ENCODE results near the gene SRC. TPM values are rescaled to one million over a fixed set of nuclear protein-coding genes. Genes with fewer than 3 reads are reported as not detected.

The SRC gene
- total and polyA plus RNA-seq, 8 donors = 37.4 to 93.0 (median 71.5) TPM

DNA sequence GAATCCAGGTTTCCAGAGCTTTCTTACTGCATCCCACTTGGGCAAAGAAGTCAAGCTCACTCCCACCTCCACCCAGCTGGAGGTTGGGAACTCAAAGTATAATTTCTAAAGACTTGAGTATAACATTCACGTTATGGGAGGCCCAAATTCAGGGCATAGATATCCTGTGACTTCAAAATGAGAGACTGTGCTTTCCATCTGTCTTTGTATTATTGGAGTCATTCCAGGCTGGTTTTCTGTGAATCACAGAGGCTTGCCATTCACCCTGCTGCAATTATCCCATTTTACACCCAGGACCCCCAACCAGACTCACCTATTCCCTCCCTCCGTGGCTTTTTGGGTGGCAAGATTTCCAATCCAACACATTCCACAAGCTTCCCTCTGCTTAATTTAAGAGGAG lies 19.3 kb upstream of the SRC start:
- Histone ChIP-seq H3K27ac (no peak overlapping the region), H3K27me3 (no peaks in the 10 kb centered on the region), H3K36me3 (no peaks in the 10 kb centered on the region), H3K4me1 (no peaks in the 10 kb centered on the region), H3K4me3 (no peak overlapping the region), H3K9me3 (no peaks in the 10 kb centered on the region)
- ATAC-seq = no peak
- intact Hi-C loops (cut with DNase I) = no loop called here
- DNase-seq = no peak
- TF ChIP-seq, protein P1, sequence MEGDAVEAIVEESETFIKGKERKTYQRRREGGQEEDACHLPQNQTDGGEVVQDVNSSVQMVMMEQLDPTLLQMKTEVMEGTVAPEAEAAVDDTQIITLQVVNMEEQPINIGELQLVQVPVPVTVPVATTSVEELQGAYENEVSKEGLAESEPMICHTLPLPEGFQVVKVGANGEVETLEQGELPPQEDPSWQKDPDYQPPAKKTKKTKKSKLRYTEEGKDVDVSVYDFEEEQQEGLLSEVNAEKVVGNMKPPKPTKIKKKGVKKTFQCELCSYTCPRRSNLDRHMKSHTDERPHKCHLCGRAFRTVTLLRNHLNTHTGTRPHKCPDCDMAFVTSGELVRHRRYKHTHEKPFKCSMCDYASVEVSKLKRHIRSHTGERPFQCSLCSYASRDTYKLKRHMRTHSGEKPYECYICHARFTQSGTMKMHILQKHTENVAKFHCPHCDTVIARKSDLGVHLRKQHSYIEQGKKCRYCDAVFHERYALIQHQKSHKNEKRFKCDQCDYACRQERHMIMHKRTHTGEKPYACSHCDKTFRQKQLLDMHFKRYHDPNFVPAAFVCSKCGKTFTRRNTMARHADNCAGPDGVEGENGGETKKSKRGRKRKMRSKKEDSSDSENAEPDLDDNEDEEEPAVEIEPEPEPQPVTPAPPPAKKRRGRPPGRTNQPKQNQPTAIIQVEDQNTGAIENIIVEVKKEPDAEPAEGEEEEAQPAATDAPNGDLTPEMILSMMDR (IDR thresholded peaks at IDR 0.05) = no peak

DNA sequence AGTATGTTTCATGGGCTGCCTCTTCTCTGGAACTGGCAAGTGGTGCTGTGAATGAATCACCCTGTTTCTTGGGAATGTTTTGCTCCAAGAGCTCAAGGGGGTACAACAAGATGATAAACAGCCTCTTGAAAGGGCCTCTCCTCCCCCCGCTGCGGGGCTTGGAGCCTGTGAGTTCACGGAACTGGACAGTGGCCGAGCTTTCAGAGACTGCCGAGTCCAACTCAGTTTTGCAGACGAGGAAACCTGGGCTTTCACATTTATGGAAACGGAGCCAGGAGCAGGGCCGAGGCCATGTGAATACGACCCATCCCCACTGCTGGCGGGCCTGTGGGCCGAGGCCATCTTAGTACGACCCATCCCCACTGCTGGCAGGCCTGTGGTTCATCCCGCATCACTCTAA lies 18.2 kb upstream of the SRC start:
- intact Hi-C loops (cut with DNase I) = no loop called here
- TF ChIP-seq, protein P1 (IDR thresholded peaks at IDR 0.05) = no peak

DNA sequence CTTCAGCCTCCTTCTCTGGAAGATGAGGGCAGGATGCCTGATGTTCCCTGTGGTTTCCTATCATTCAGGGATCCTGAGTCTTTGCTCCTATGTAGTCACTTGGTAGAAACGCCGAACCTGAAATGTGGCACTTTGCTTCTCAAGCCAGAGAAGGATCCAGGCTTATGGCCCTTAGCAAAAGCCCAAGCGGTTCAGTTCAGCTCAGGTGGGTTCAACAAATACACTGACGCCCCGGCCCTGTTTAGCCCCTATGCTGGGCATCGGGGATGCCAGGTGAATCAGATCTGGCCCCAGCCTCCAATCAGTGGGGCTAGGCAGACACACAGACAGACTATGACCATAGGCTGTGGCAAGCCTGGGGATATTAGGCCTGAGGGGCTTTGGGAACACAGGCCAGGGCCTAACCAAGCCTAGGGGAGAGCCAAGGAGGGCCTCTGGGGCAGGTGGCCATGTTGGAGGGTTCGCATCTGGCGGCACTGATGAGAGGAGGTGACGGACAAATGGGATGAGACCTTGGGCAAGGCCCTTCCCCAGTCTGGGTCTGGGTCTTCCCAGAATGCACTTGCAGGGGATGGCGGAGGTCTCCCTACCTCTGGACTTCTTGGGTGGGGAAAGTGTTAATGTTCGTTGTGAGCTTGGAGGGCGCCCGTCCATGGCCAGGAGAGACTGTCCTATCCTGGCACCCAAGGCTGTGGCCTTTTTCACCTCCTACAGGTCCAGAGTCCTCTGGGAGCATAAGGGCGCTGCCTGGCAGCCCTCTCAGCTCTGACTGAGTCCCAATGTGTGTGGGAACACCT lies 17.6 kb upstream of the SRC start:
- intact Hi-C loops (cut with DNase I) = no loop called here
- ATAC-seq (no peak), DNase-seq (peak in 1 of 4 donors; percentile 34)
- H3K4me1 ChIP-seq = no peaks in the 10 kb centered on the region
- H3K9me3 ChIP-seq = no peaks in the 10 kb centered on the region
- H3K27me3 ChIP-seq = no peaks in the 10 kb centered on the region
- H3K27ac ChIP-seq = peak overlapping the region in 1 of 2 donors; percentile 26
- no peak overlapping the region for H3K4me3 ChIP-seq
- TF ChIP-seq, protein P1 (IDR thresholded peaks at IDR 0.05) = no peak
- no peaks in the 10 kb centered on the region for H3K36me3 ChIP-seq

More for the DNA sequence above, 18.2 kb upstream of the SRC start:
- Histone ChIP-seq H3K4me1 (no peaks in the 10 kb centered on the region), H3K4me3 (no peak overlapping the region), H3K27me3 (no peaks in the 10 kb centered on the region), H3K27ac (peak overlapping the region in 1 of 2 donors; percentile 26), H3K36me3 (no peaks in the 10 kb centered on the region), H3K9me3 (no peaks in the 10 kb centered on the region)
- DNase-seq (peak in 2 of 4 donors; percentile 68 to 71), ATAC-seq (peak; percentile 51)

DNA sequence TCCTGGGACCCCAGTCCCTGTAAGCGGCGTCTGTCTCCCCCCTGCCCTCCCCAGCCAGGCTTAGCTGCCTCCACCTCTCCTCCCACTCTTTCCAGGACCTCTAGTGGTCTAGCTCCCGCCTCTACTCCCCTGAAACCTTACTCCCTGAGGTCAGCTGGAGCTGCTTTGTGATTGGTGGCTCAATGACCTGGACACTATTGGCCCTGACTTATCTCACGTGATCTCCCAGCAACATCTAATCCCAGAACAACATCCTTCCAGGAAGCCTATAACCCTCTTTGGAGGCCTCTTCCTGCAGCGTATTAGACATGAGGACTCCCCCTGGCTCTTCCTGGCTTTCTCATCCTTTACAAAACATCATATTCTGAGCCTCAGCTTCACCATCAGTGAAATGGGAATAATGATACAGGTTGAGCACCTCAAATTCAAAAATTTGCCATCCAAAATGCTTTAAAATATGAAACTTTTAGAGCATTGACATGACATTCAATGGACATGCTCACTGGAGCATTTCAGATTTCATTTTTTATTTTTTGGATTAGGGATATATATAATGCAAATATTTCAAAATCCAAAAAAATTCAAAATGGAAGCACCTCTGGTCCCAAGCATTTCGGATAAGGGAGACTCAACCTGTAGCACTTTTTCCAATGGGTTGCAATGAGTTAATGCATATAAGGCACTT lies 16.3 kb upstream of the SRC start:
- Histone ChIP-seq H3K27me3 (no peaks in the 10 kb centered on the region), H3K4me3 (no peak overlapping the region), H3K36me3 (no peaks in the 10 kb centered on the region), H3K27ac (no peak overlapping the region), H3K4me1 (no peaks in the 10 kb centered on the region), H3K9me3 (no peaks in the 10 kb centered on the region)
- ATAC-seq (no peak), DNase-seq (no peak)
- TF ChIP-seq, protein P1 (IDR thresholded peaks at IDR 0.05) = no peak
- intact Hi-C loops (cut with DNase I) = no loop called here

DNA sequence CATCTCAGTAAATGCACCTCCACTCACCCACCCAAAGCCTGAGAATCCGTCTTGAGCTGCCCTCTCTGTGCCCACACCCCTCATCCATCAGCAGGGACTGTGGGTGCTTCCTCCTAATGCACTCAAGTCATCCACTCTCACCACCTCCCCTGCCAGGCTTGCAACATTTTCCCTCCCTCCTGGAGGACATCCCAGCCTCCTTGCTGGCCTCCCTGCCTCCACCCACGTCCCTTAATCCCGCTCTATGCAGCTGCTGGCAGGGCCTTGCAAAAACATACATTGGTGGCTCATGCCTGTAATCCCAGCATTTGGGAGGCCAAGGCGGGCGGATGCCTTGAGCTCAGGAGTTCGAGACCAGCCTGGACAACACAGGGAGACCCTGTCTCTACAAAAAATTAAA lies 15.6 kb upstream of the SRC start:
- no peaks in the 10 kb centered on the region for H3K36me3 ChIP-seq
- H3K9me3 ChIP-seq = no peaks in the 10 kb centered on the region
- intact Hi-C loops (cut with DNase I) = no loop called here
- H3K27me3 ChIP-seq = no peaks in the 10 kb centered on the region
- H3K27ac ChIP-seq = no peak overlapping the region
- no peaks in the 10 kb centered on the region for H3K4me1 ChIP-seq
- DNase-seq (peak in 1 of 4 donors; percentile 35), ATAC-seq (no peak)
- H3K4me3 ChIP-seq = no peak overlapping the region
- TF ChIP-seq, protein P1 (IDR thresholded peaks at IDR 0.05) = no peak
